ENCODE results near the gene PLAA. TPM values are rescaled to one million over a fixed set of nuclear protein-coding genes. Genes with fewer than 3 reads are reported as not detected.

The PLAA gene
- total and polyA plus RNA-seq, 10 of the 15 experiments (the other 5 are each of a cell fraction or from before 2014, with no cell fraction given), result 5.6 to 42.4 (median 34.1) TPM

GRCh38 chr9:26892251-26893029 lies 54.6 kb downstream of the PLAA start, which contains the start of gene CAAP1 (continued):
- TF ChIP-seq SP1 (IDR thresholded peaks at IDR 0.05; ENCODE audit: low read depth, low read length) (peak; percentile 78), ZBTB4 (CRISPR knock-in tag; IDR thresholded peaks at IDR 0.05) (no peak), ZBTB33 (IDR thresholded peaks at IDR 0.05) (no peak), ATF2 (IDR thresholded peaks at IDR 0.05; ENCODE audit: low read length) (0 out of 2 replicates have a peak, but pooled peaks have one; percentile 41), E2F8 (IDR thresholded peaks at IDR 0.05; ENCODE audit: low read depth, partially characterized antibody) (peak; percentile 33), CUX1 (IDR thresholded peaks at IDR 0.05; ENCODE audit: insufficient replicate concordance, low read depth, low read length) (no peak), MYB (IDR thresholded peaks at IDR 0.05; ENCODE audit: borderline replicate concordance, low read depth, low read length) (no peak), PAX5 (IDR thresholded peaks at IDR 0.05; ENCODE audit: borderline replicate concordance, low read depth, low read length) (peak; percentile 74), FOXM1 (IDR thresholded peaks at IDR 0.05; ENCODE audit: low read depth, low read length) (no peak), RUNX3 (IDR thresholded peaks at IDR 0.05; ENCODE audit: low read length) (peak; percentile 74), BACH1 (IDR thresholded peaks at IDR 0.05; ENCODE audit: borderline replicate concordance) (peak; percentile 52; the same call in 1 of the 2 replicates), MYC (IDR thresholded peaks at IDR 0.05; ENCODE audit: insufficient read depth, insufficient read length, insufficient replicate concordance, low read length, severe bottlenecking) (peak; percentile 17), NBN (IDR thresholded peaks at IDR 0.05) (peak; percentile 97), FOXK2 (IDR thresholded peaks at IDR 0.05) (no peak)
